CD4-positive, alpha-beta T cell (primary cell): Measurements from ENCODE around the gene ZDHHC8. TPM values are rescaled to one million over a fixed set of nuclear protein-coding genes. Genes with fewer than 3 reads are reported as not detected.

Source experiments
- ATAC-seq: fragments of 200-7000 bp; cut with Tn5 transposase; one replicate; pipeline ENCODE4 v1.10.0; 2022; ENCODE audit warnings: mild to moderate bottlenecking; ENCODE audit not compliant: poor library complexity
- CTCF ChIA-PET: fragments of 350-600 bp; sonication (Branson Sonifier 250); formaldehyde crosslinking; loops from one replicate; lab custom pipeline; 2021; ENCODE audit warnings: antibody characterized with exemption, inconsistent platforms; lab: Charles Lee
- POLR2A ChIA-PET: fragments of 350-600 bp; sonication (Branson Sonifier 250); formaldehyde crosslinking; loops from one replicate; lab custom pipeline; 2021; ENCODE audit warnings: antibody characterized with exemption, inconsistent platforms; lab: Charles Lee
- DNase-seq, 14 experiments: peaks; one replicate each; pipeline ENCODE4 v3.0.0-alpha.2; 2013 to 2020; ENCODE audit warnings: mixed read lengths in 2 of 14
- H3K27ac ChIP-seq, 2 donors: one replicate each; pipeline versions ENCODE4 v1.5.1 to v1.7.0; 2013; ENCODE audit warnings: low read length in 2 of 2, low read depth in 1 of 2, mild to moderate bottlenecking in 1 of 2
- H3K27me3 ChIP-seq, 2 experiments: 1 replicate in 1 of 2; 2 replicates in 1 of 2; pipeline versions ENCODE4 v1.6.1 to v1.7.0; 2013; ENCODE audit warnings: low read length in 2 of 2, control low read depth in 1 of 2, mild to moderate bottlenecking in 1 of 2, moderate library complexity in 1 of 2; ENCODE audit not compliant: insufficient read depth in 2 of 2, control insufficient read depth in 1 of 2
- H3K36me3 ChIP-seq: one replicate; pipeline ENCODE4 v1.6.1; 2013; ENCODE audit warnings: low read length, control low read depth; ENCODE audit not compliant: insufficient read depth
- H3K4me1 ChIP-seq: one replicate; pipeline ENCODE4 v1.6.1; 2013; ENCODE audit warnings: low read length, control low read depth; ENCODE audit not compliant: insufficient read depth
- H3K4me3 ChIP-seq: one replicate; pipeline ENCODE4 v1.5.1; 2013; ENCODE audit warnings: mild to moderate bottlenecking, low read length, moderate library complexity
- H3K9me3 ChIP-seq, 2 experiments: 1 replicate in 1 of 2; 2 replicates in 1 of 2; pipeline versions ENCODE4 v1.6.1 to v1.7.0; 2013; ENCODE audit warnings: low read length in 2 of 2, mild to moderate bottlenecking in 2 of 2, control low read depth in 1 of 2, moderate library complexity in 1 of 2; ENCODE audit not compliant: control insufficient read depth in 1 of 2, insufficient read depth in 1 of 2
- H3K27ac Mint-ChIP-seq: one replicate; pipeline ENCODE4 v1.8.0; 2020; ENCODE audit warnings: mixed read lengths
- H3K27me3 Mint-ChIP-seq: one replicate; pipeline ENCODE4 v1.8.0; 2021; ENCODE audit warnings: mixed read lengths
- H3K36me3 Mint-ChIP-seq: one replicate; pipeline ENCODE4 v1.8.0; 2021; ENCODE audit warnings: low read depth, mixed read lengths
- H3K4me1 Mint-ChIP-seq: one replicate; pipeline ENCODE4 v1.8.0; 2021; ENCODE audit warnings: low read depth, mixed read lengths
- H3K4me3 Mint-ChIP-seq: one replicate; pipeline ENCODE4 v1.8.0; 2020; ENCODE audit warnings: mild to moderate bottlenecking, mixed read lengths
- H3K9me3 Mint-ChIP-seq: one replicate; pipeline ENCODE4 v1.8.0; 2020; ENCODE audit warnings: mixed read lengths
- intact Hi-C, 2 experiments: fragments of 100-400 bp; cut with DNase I in 1 of 2; cut with micrococcal nuclease in 1 of 2; formaldehyde crosslinking; loops; one replicate each; pipeline versions ENCODE4 v1.15.1 to v1.9.0; 2023 to 2025; cut with DNase I, micrococcal nuclease
- total RNA-seq, 174 experiments: library from RNA in 2 of 174; stranded (reverse) in 2 of 174; gene quantifications; one replicate each; pipeline ENCODE4 v1.2.3 and lab custom pipeline; 2021 to 2026
- TF ChIP-seq, protein P1 (sequence below): fragments of 200-600 bp; IDR thresholded peaks from one replicate; pipeline ENCODE4 v1.8.0; 2022; ENCODE audit warnings: antibody characterized with exemption, mild to moderate bottlenecking

The ZDHHC8 gene
- total RNA-seq, 2 experiments from 2014 or later = 44.9 to 49.3 TPM

DNA sequence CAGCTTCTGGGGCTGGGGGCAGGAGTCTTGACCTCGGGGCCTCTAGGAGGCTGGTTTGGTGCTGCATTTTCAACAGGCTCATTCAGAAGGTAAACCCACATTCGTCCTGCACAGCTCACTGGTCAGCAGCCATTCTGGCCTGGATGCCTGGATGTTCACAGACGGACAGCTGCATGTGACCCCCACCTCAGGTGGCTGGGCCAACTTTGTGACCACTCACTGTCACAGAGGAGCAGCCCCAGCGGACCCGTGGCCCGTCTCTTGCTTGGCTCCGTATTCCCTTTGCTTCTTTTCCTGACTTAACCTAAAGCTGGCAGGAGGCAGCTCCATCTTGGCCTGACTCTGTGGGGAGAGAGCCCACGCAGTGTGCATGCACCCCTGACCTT, 43.3 kb upstream of the ZDHHC8 start:
- Mint-ChIP-seq H3K27me3 (no peaks in the 10 kb centered on the region), H3K27ac (no peak overlapping the region), H3K4me3 (no peak overlapping the region), H3K9me3 (no peaks in the 10 kb centered on the region), H3K36me3 (peaks cover 77% of the 10 kb centered on the region), H3K4me1 (peaks cover 30% of the 10 kb centered on the region)
- ChIA-PET CTCF (interaction anchor here (1.3 kb wide), 1 partner anchor 41 kb away, joined by 3 read pairs; no protein-coding TSS in a partner anchor), POLR2A (no interaction called here)
- DNase-seq = no peak
- TF ChIP-seq, protein P1, sequence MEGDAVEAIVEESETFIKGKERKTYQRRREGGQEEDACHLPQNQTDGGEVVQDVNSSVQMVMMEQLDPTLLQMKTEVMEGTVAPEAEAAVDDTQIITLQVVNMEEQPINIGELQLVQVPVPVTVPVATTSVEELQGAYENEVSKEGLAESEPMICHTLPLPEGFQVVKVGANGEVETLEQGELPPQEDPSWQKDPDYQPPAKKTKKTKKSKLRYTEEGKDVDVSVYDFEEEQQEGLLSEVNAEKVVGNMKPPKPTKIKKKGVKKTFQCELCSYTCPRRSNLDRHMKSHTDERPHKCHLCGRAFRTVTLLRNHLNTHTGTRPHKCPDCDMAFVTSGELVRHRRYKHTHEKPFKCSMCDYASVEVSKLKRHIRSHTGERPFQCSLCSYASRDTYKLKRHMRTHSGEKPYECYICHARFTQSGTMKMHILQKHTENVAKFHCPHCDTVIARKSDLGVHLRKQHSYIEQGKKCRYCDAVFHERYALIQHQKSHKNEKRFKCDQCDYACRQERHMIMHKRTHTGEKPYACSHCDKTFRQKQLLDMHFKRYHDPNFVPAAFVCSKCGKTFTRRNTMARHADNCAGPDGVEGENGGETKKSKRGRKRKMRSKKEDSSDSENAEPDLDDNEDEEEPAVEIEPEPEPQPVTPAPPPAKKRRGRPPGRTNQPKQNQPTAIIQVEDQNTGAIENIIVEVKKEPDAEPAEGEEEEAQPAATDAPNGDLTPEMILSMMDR = no peak
- no peaks in the 10 kb centered on the region for H3K27me3 ChIP-seq
- intact Hi-C loops = no loop called here
- no peak overlapping the region for H3K4me3 ChIP-seq
- peaks cover 77% of the 10 kb centered on the region for H3K36me3 ChIP-seq
- H3K9me3 ChIP-seq = no peaks in the 10 kb centered on the region
- H3K27ac ChIP-seq = no peak overlapping the region
- no peak for ATAC-seq
- peaks cover 39% of the 10 kb centered on the region for H3K4me1 ChIP-seq

DNA sequence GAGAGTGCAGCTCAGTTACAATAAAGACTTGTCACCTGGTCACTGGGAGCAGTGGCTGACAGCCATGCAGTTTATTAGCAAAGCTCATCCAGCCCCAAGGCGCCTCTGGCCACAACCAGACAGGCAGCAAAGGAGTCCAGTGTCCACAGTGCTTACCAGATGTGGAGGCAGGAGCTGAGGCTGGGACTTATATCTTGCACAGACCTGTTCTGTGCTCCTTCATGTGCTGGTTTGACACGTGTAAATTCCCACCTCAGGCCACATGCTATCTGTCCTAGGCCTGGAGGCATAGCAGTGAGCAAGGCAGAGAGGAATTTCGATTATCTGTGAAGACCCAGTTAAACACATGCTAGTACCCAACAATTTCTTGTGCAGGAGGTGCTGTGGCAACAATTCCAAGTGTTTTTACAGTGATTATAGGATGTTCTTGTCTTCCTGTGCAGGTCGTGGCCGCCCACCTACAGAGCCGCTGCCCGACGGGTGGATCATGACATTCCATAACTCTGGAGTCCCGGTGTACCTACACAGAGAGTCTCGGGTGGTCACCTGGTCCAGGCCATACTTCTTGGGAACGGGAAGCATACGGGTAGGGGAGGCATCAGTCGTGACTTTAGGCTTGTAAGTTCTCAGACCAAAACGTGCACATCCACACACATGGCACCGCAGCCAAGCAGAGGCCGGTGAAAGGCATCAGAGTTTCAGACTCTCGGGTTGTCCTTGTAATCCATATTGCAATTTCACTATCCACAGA, 42.2 kb upstream of the ZDHHC8 start:
- peaks cover 19% of the 10 kb centered on the region for H3K4me1 Mint-ChIP-seq
- peaks cover 89% of the 10 kb centered on the region for H3K36me3 Mint-ChIP-seq
- CTCF ChIA-PET = interaction anchor here (1.3 kb wide), 1 partner anchor 40 kb away, joined by 3 read pairs; no protein-coding TSS in a partner anchor
- intact Hi-C loops = no loop called here
- no peak for DNase-seq
- H3K9me3 ChIP-seq = no peaks in the 10 kb centered on the region
- POLR2A ChIA-PET = interaction anchor here (0.6 to 0.9 kb wide), 2 partner anchors 17 to 48 kb away, joined by 3 read pairs; no protein-coding TSS in a partner anchor
- no peak overlapping the region for H3K4me3 ChIP-seq
- no peaks in the 10 kb centered on the region for H3K27me3 ChIP-seq
- H3K27ac ChIP-seq = no peak overlapping the region
- TF ChIP-seq, protein P1 = no peak
- no peaks in the 10 kb centered on the region for H3K27me3 Mint-ChIP-seq
- H3K9me3 Mint-ChIP-seq = no peaks in the 10 kb centered on the region
- H3K27ac Mint-ChIP-seq = no peak overlapping the region
- H3K4me1 ChIP-seq = peaks cover 37% of the 10 kb centered on the region
- H3K4me3 Mint-ChIP-seq = no peak overlapping the region
- peaks cover 88% of the 10 kb centered on the region for H3K36me3 ChIP-seq
- no peak for ATAC-seq

DNA sequence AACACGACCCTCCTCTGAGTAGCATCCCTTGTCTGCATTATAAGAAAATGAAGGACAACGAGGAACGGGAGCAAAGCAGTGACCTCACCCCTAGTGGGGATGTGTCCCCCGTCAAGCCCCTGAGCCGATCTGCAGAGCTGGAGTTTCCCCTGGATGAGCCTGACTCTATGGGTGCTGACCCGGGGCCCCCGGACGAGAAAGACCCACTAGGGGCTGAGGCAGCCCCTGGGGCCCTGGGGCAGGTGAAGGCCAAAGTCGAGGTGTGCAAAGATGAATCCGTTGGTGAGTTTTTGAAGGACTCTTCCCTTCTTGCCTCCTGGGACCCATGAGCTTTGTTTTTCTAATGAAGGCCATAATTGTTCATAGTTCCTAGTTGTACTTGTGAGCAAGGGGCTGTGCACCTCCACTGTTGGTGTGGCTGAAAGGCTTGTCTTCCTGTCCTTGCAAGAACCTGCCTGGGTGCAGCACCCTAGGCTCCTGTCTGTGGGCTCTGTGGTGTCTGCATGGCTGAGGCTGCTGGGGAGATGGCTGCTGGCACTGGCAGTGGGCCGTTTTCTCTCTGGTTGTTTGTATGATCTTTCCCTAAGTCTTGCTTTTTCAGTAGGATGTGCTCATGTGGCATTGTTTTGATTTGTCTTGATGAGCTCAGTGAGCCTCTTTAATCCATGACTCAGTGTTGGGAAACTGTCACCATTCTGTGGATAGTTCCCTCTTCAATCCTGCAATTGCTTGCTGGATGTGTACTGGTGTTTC, 41.5 kb upstream of the ZDHHC8 start:
- intact Hi-C loops = no loop called here
- ChIA-PET POLR2A (interaction anchor here (0.9 kb wide), 1 partner anchor 18 kb away, joined by 3 read pairs; no protein-coding TSS in a partner anchor), CTCF (no interaction called here)
- H3K36me3 ChIP-seq = peaks cover 94% of the 10 kb centered on the region
- TF ChIP-seq, protein P1 = no peak
- H3K4me3 Mint-ChIP-seq = no peak overlapping the region
- no peaks in the 10 kb centered on the region for H3K27me3 Mint-ChIP-seq
- peaks cover 30% of the 10 kb centered on the region for H3K4me1 ChIP-seq
- H3K9me3 ChIP-seq = no peaks in the 10 kb centered on the region
- peak in 1 of 14 experiments; percentile 17 for DNase-seq
- peaks cover 96% of the 10 kb centered on the region for H3K36me3 Mint-ChIP-seq
- H3K27me3 ChIP-seq = no peaks in the 10 kb centered on the region
- no peak overlapping the region for H3K4me3 ChIP-seq
- no peaks in the 10 kb centered on the region for H3K9me3 Mint-ChIP-seq
- peaks cover 15% of the 10 kb centered on the region for H3K4me1 Mint-ChIP-seq
- no peak overlapping the region for H3K27ac ChIP-seq
- peak overlapping the region; percentile 64 for H3K27ac Mint-ChIP-seq
- no peak for ATAC-seq
